B cell (primary cell): ENCODE data around the gene GTF2H4.

Experiments used
- EZH2 ChIP-seq: IDR thresholded peaks from 2 replicates; pipeline ENCODE4 v1.6.1; 2012; ENCODE audit warnings: borderline replicate concordance, low read depth, mild to moderate bottlenecking, moderate library complexity, low read length; ENCODE audit not compliant: insufficient read depth, poor library complexity, severe bottlenecking
- TF ChIP-seq, protein P1 (sequence below): fragments of 200-600 bp; IDR thresholded peaks from one replicate; pipeline ENCODE4 v1.8.0; 2022; ENCODE audit warnings: antibody characterized with exemption, mild to moderate bottlenecking

DNA sequence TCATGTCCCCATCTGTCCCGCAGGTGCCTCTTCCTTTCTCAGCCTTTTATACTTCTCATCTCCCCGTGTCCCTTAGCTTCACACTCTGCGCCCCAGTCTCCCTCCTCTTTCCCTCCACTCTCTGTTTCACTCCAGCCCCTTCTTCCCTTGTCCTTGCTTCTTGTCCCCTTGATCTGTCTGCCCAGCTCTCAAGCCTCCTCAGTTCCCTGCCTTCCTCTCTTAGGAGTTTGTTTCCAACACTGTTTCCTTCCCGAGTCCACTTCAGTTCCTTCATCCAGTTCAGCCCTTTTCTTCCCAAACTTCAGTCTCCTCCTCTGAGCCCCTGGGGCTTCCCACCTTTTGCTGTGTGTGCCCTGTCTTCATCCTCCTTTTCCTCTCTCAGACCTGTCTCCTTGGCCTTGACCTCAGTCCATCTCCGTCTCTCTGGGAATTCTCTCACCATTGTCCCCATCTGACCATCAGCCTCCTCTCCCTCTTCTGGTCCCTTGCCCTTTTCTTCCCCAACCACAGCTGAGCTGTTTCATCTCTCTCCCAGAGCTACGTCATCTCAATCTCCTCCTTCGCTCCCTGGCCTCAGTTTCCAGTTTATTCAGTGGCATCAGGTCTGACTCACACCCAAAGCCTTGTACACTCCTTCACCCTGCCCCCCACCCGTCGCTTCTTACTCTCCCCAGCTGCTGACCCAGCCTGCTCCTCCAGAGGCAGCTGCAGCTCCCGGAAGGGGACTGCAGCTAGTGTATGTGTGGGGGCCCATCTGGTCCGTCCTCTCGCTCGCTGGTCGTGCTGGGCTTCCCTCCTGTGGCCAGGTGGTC, 26.4 kb upstream of the GTF2H4 start:
- TF ChIP-seq, protein P1, sequence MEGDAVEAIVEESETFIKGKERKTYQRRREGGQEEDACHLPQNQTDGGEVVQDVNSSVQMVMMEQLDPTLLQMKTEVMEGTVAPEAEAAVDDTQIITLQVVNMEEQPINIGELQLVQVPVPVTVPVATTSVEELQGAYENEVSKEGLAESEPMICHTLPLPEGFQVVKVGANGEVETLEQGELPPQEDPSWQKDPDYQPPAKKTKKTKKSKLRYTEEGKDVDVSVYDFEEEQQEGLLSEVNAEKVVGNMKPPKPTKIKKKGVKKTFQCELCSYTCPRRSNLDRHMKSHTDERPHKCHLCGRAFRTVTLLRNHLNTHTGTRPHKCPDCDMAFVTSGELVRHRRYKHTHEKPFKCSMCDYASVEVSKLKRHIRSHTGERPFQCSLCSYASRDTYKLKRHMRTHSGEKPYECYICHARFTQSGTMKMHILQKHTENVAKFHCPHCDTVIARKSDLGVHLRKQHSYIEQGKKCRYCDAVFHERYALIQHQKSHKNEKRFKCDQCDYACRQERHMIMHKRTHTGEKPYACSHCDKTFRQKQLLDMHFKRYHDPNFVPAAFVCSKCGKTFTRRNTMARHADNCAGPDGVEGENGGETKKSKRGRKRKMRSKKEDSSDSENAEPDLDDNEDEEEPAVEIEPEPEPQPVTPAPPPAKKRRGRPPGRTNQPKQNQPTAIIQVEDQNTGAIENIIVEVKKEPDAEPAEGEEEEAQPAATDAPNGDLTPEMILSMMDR, result no peak
- no peak for TF ChIP-seq EZH2
